ENCODE results near the gene IL17D. TPM values are rescaled to one million over a fixed set of nuclear protein-coding genes. Genes with fewer than 3 reads are reported as not detected.

The IL17D gene
- total and polyA plus RNA-seq, 4 donors, result 0.05 to 0.19 (median 0.14) TPM

- Histone ChIP-seq H3K9ac (ENCODE audit: low read depth in 1 of 2, low read length in 2 of 2) (no peak overlapping the region), H3K36me3 (ENCODE audit: control insufficient read depth in 4 of 4, insufficient read depth in 3 of 4, low read depth in 1 of 4, low read length in 3 of 4) (peaks cover 0 to 3% (median under 1%) of the 10 kb centered on the region in 4 donors), H3K27me3 (ENCODE audit: control insufficient read depth in 4 of 4, insufficient read depth in 4 of 4, low read length in 3 of 4) (no peaks in the 10 kb centered on the region), H3K4me3 (ENCODE audit: low read depth in 1 of 3, low read length in 3 of 3) (no peak overlapping the region), H3K4me1 (ENCODE audit: control insufficient read depth in 4 of 4, insufficient read depth in 4 of 4, low read length in 3 of 4) (no peaks in the 10 kb centered on the region), H3K9me3 (ENCODE audit: control insufficient read depth in 4 of 4, low read length in 3 of 4) (no peaks in the 10 kb centered on the region), H3K27ac (ENCODE audit: low read depth in 1 of 2, low read length in 2 of 2) (no peak overlapping the region)
- WGBS, result 97% methylated on average over 1 of the region's 1 CpG
- no peak for TF ChIP-seq REST (IDR thresholded peaks at IDR 0.05)
- no peak for TF ChIP-seq CTCF (IDR thresholded peaks at IDR 0.05; ENCODE audit: low read depth, low read length, missing input control)
- no peak for TF ChIP-seq EGR1 (IDR thresholded peaks at IDR 0.05; ENCODE audit: low read depth in 2 of 2)
- no peak for TF ChIP-seq GABPA (IDR thresholded peaks at IDR 0.05 in 1 of 2, conservative IDR thresholded peaks at IDR 0.05 in 1 of 2)
- no peak for TF ChIP-seq SP1 (IDR thresholded peaks at IDR 0.05)
- no peak for TF ChIP-seq HNF4G (IDR thresholded peaks at IDR 0.05)
- no peak for TF ChIP-seq ZBTB33 (IDR thresholded peaks at IDR 0.05)
- TF ChIP-seq MAX (IDR thresholded peaks at IDR 0.05), result no peak
- no peak for TF ChIP-seq ATF3 (IDR thresholded peaks at IDR 0.05)
- no peak for TF ChIP-seq YY1 (IDR thresholded peaks at IDR 0.05)
- TF ChIP-seq NR2F2 (IDR thresholded peaks at IDR 0.05), result no peak
- TF ChIP-seq TAF1 (conservative IDR thresholded peaks at IDR 0.05), result no peak
- TF ChIP-seq FOXA2 (IDR thresholded peaks at IDR 0.05), result no peak
- no peak for TF ChIP-seq JUND (IDR thresholded peaks at IDR 0.05)
- TF ChIP-seq RAD21 (IDR thresholded peaks at IDR 0.05), result no peak
- TF ChIP-seq HNF4A (conservative IDR thresholded peaks at IDR 0.05), result no peak
- DNase-seq (ENCODE audit: low spot score), result no peak
Observed at GRCh38 chr13:20682061-20682460, 21.4 kb upstream of the IL17D start.

- no peak overlapping the region for H3K9ac ChIP-seq (ENCODE audit: low read depth in 1 of 2, low read length in 2 of 2)
- no peak overlapping the region for H3K27ac ChIP-seq (ENCODE audit: low read depth in 1 of 2, low read length in 2 of 2)
- TF ChIP-seq RAD21 (IDR thresholded peaks at IDR 0.05) (no peak), EGR1 (IDR thresholded peaks at IDR 0.05; ENCODE audit: low read depth in 2 of 2) (no peak), JUND (IDR thresholded peaks at IDR 0.05) (no peak), HNF4A (conservative IDR thresholded peaks at IDR 0.05) (no peak), CTCF (IDR thresholded peaks at IDR 0.05; ENCODE audit: low read depth, low read length, missing input control) (no peak), GABPA (IDR thresholded peaks at IDR 0.05 in 1 of 2, conservative IDR thresholded peaks at IDR 0.05 in 1 of 2) (no peak), FOXA1 (IDR thresholded peaks at IDR 0.05) (no peak), RXRA (IDR thresholded peaks at IDR 0.05) (no peak)
- no peak overlapping the region for H3K4me3 ChIP-seq (ENCODE audit: low read depth in 1 of 3, low read length in 3 of 3)
- H3K36me3 ChIP-seq (ENCODE audit: control insufficient read depth in 4 of 4, insufficient read depth in 3 of 4, low read depth in 1 of 4, low read length in 3 of 4), result peaks cover 0 to 3% (median 2%) of the 10 kb centered on the region in 4 donors
- H3K4me1 ChIP-seq (ENCODE audit: control insufficient read depth in 4 of 4, insufficient read depth in 4 of 4, low read length in 3 of 4), result no peaks in the 10 kb centered on the region
- H3K9me3 ChIP-seq (ENCODE audit: control insufficient read depth in 4 of 4, low read length in 3 of 4), result no peaks in the 10 kb centered on the region
- H3K27me3 ChIP-seq (ENCODE audit: control insufficient read depth in 4 of 4, insufficient read depth in 4 of 4, low read length in 3 of 4), result no peaks in the 10 kb centered on the region
- no peak for DNase-seq (ENCODE audit: low spot score)
- 90% methylated on average over 4 of the region's 4 CpGs for WGBS
Observed at GRCh38 chr13:20684041-20684440, 19.5 kb upstream of the IL17D start.

Data from liver (tissue), 9 donors.